Left ventricle myocardium inferior (tissue), 1 donor: ENCODE measurements around the gene ZC3H12C. TPM values are rescaled to one million over a fixed set of nuclear protein-coding genes. Genes with fewer than 3 reads are reported as not detected.
A peak's percentile ranks its signal among the peaks of the same experiment; 100 is the strongest.

Experiments used
- DNase-seq: peaks from one replicate; pipeline ENCODE4 v3.0.0-alpha.2; 2020
- H3K27ac ChIP-seq: fragments of 200-600 bp; replicated peaks from 2 replicates; pipeline ENCODE4 v1.8.0; 2021
- H3K27me3 ChIP-seq: fragments of 200-600 bp; 2 replicates; pipeline ENCODE4 v1.8.0; 2021; ENCODE audit warnings: low read depth
- H3K36me3 ChIP-seq: fragments of 200-600 bp; 2 replicates; pipeline ENCODE4 v1.8.0; 2021
- H3K4me1 ChIP-seq: fragments of 200-600 bp; 2 replicates; pipeline ENCODE4 v1.8.0; 2021
- H3K4me3 ChIP-seq: fragments of 200-600 bp; 2 replicates; pipeline ENCODE4 v1.8.0; 2021; ENCODE audit warnings: mild to moderate bottlenecking, moderate library complexity
- H3K9me3 ChIP-seq: fragments of 200-600 bp; replicated peaks from 2 replicates; pipeline ENCODE4 v1.8.0; 2021
- CTCF ChIP-seq: fragments of 200-600 bp; IDR thresholded peaks from 2 replicates; pipeline ENCODE4 v1.8.0; 2021; ENCODE audit warnings: antibody characterized with exemption, mild to moderate bottlenecking, borderline replicate concordance
- intact Hi-C: fragments of 100-400 bp; cut with micrococcal nuclease; formaldehyde crosslinking; loops from one replicate; pipeline ENCODE4 v1.11.0; 2022
- long read RNA-seq: library from polyadenylated mRNA; unstranded; transcript quantifications from one replicate; pipeline ENCODE4 v2.0.0, GENCODE V29; 2021
- total RNA-seq: library from RNA; stranded (reverse); fragmentation: NEBNext Ultra II Directional; extraction: Animal tissue kit (Norgen Biotek cat#: 25700); gene quantifications from one replicate; pipeline ENCODE4 v1.2.1, GENCODE V29; 2021
- donor health status: DM: no; HTN: yes; CAD: no; lungs with severe emphysema.

The ZC3H12C gene
- 16.8 TPM for total RNA-seq
- long read RNA-seq, full-length matches to known transcripts, result 1 of 8 reads
- long read RNA-seq, partial matches to known transcripts, result 0 of 8 reads
- long read RNA-seq, other reads (novel, unspliced or antisense), result 7 of 8 reads

GRCh38 chr11:110092515-110093406, at the start of gene ZC3H12C:
Gene ZC3H12C (plus strand): TSS chr11:110093392. CDS start chr11:110093412, 20 bp downstream.
- TF ChIP-seq CTCF, result peak; percentile 73
- H3K4me3 ChIP-seq, result peak within 1 kb of the TSS; percentile 79
- no peaks in the 10 kb centered on the region for H3K27me3 ChIP-seq
- peaks cover 39% of the 10 kb centered on the region for H3K4me1 ChIP-seq
- peak; percentile 81 for DNase-seq
- H3K9me3 ChIP-seq, result no peaks in the 10 kb centered on the region
- intact Hi-C loops, result no loop called here
- H3K27ac ChIP-seq, result peak within 1 kb of the TSS; percentile 95
- no peaks in the 10 kb centered on the region for H3K36me3 ChIP-seq

GRCh38 chr11:110044226-110044968, 48.8 kb upstream of the ZC3H12C start:
- H3K9me3 ChIP-seq, result no peaks in the 10 kb centered on the region
- TF ChIP-seq CTCF, result no peak
- no peaks in the 10 kb centered on the region for H3K36me3 ChIP-seq
- H3K27me3 ChIP-seq, result no peaks in the 10 kb centered on the region
- no peaks in the 10 kb centered on the region for H3K4me1 ChIP-seq
- no peak overlapping the region for H3K27ac ChIP-seq
- intact Hi-C loops, result no loop called here
- DNase-seq, result no peak
- no peak overlapping the region for H3K4me3 ChIP-seq

GRCh38 chr11:110046775-110047380, 46.3 kb upstream of the ZC3H12C start:
- peaks cover 2% of the 10 kb centered on the region for H3K9me3 ChIP-seq
- no peaks in the 10 kb centered on the region for H3K4me1 ChIP-seq
- no peak for TF ChIP-seq CTCF
- intact Hi-C loops, result no loop called here
- H3K27ac ChIP-seq, result no peak overlapping the region
- no peaks in the 10 kb centered on the region for H3K27me3 ChIP-seq
- no peaks in the 10 kb centered on the region for H3K36me3 ChIP-seq
- H3K4me3 ChIP-seq, result no peak overlapping the region
- DNase-seq, result no peak

GRCh38 chr11:110049501-110050200, 43.5 kb upstream of the ZC3H12C start:
- Histone ChIP-seq H3K36me3 (no peaks in the 10 kb centered on the region), H3K27ac (no peak overlapping the region), H3K4me3 (no peak overlapping the region), H3K27me3 (no peaks in the 10 kb centered on the region), H3K4me1 (no peaks in the 10 kb centered on the region), H3K9me3 (peaks cover 29% of the 10 kb centered on the region)
- intact Hi-C loops, result no loop called here
- DNase-seq, result no peak
- TF ChIP-seq CTCF, result no peak

GRCh38 chr11:110050201-110050506, 43.0 kb upstream of the ZC3H12C start:
- Histone ChIP-seq H3K27ac (no peak overlapping the region), H3K4me3 (no peak overlapping the region), H3K27me3 (no peaks in the 10 kb centered on the region), H3K36me3 (no peaks in the 10 kb centered on the region), H3K4me1 (no peaks in the 10 kb centered on the region), H3K9me3 (peaks cover 29% of the 10 kb centered on the region)
- no peak for TF ChIP-seq CTCF
- DNase-seq, result no peak
- intact Hi-C loops, result no loop called here
